Neural progenitor cell (in vitro differentiated cells): ENCODE results near the gene ARHGAP33. TPM values are rescaled to one million over a fixed set of nuclear protein-coding genes. Genes with fewer than 3 reads are reported as not detected.
"Not testable (repeated sequence)": the region's sequence is repeated elsewhere in the genome, so short reads cannot be mapped to it uniquely, and the experiment has no call there.

Source experiments
- DNase-seq: peaks from one replicate; pipeline ENCODE4 v3.0.0-alpha.2; 2016; ENCODE audit warnings: low spot score
- H2AFZ ChIP-seq: fragments of 200-600 bp; sonication (generic); replicated peaks from 2 replicates; pipeline ENCODE4 v1.6.1; 2016; ENCODE audit warnings: antibody characterized with exemption
- H3F3A ChIP-seq: fragments of 200-600 bp; sonication (generic); 2 replicates; pipeline ENCODE4 v1.6.1; 2016; ENCODE audit warnings: antibody characterized with exemption, low read depth
- H3K27ac ChIP-seq: fragments of 200-600 bp; sonication (generic); 2 replicates; pipeline ENCODE4 v1.5.1; 2016; ENCODE audit warnings: mild to moderate bottlenecking
- H3K27me3 ChIP-seq: fragments of 200-600 bp; sonication (generic); 2 replicates; pipeline ENCODE4 v1.6.1; 2016; ENCODE audit warnings: mild to moderate bottlenecking, moderate library complexity
- H3K36me3 ChIP-seq: fragments of 200-600 bp; sonication (generic); 2 replicates; pipeline ENCODE4 v1.5.1; 2016
- H3K4me1 ChIP-seq: fragments of 200-600 bp; sonication (generic); 2 replicates; pipeline ENCODE4 v1.6.1; 2016; ENCODE audit warnings: mixed run types
- H3K4me2 ChIP-seq: fragments of 200-600 bp; sonication (generic); 2 replicates; pipeline ENCODE4 v1.6.1; 2016
- H3K4me3 ChIP-seq: fragments of 200-600 bp; sonication (generic); 2 replicates; pipeline ENCODE4 v1.5.1; 2016
- H3K79me2 ChIP-seq: fragments of 200-600 bp; sonication (generic); 2 replicates; pipeline ENCODE4 v1.6.1; 2016; ENCODE audit warnings: low read depth
- H3K9ac ChIP-seq: fragments of 200-600 bp; sonication (generic); 2 replicates; pipeline ENCODE4 v1.6.1; 2016
- H3K9me3 ChIP-seq: fragments of 200-600 bp; sonication (generic); 2 replicates; pipeline ENCODE4 v1.5.1; 2016; ENCODE audit warnings: low read depth
- H4K20me1 ChIP-seq: fragments of 200-600 bp; sonication (generic); 2 replicates; pipeline ENCODE4 v1.6.1; 2016; ENCODE audit warnings: low read depth
- H3K27ac Mint-ChIP-seq: 3 replicates; pipeline ENCODE4 v1.8.0; 2021; ENCODE audit warnings: mixed read lengths
- H3K27me3 Mint-ChIP-seq: 2 replicates; pipeline ENCODE4 v1.8.0; 2022; ENCODE audit warnings: low read depth, mild to moderate bottlenecking, inconsistent platforms, moderate library complexity, mixed read lengths; ENCODE audit not compliant: insufficient read depth
- H3K36me3 Mint-ChIP-seq: 3 replicates; pipeline ENCODE4 v1.8.0; 2021; ENCODE audit warnings: mixed read lengths
- H3K4me1 Mint-ChIP-seq: 3 replicates; pipeline ENCODE4 v1.8.0; 2021; ENCODE audit warnings: mixed read lengths
- H3K4me3 Mint-ChIP-seq: 3 replicates; pipeline ENCODE4 v1.8.0; 2021; ENCODE audit warnings: mild to moderate bottlenecking, moderate library complexity, mixed read lengths
- H3K9me3 Mint-ChIP-seq: 3 replicates; pipeline ENCODE4 v1.8.0; 2020; ENCODE audit warnings: mixed read lengths
- EZH2 ChIP-seq: fragments of 200-600 bp; sonication (generic); IDR thresholded peaks from 2 replicates; pipeline ENCODE4 v1.6.1; 2017; ENCODE audit warnings: antibody characterized with exemption, mild to moderate bottlenecking, moderate library complexity
- EZH2phosphoT487 ChIP-seq: fragments of 200-600 bp; sonication (generic); IDR thresholded peaks from 2 replicates; pipeline ENCODE4 v1.6.1; 2017; ENCODE audit warnings: antibody characterized with exemption
- total RNA-seq: library from RNA; depleted of rRNA; stranded (reverse); fragments of >200 nt; gene quantifications from 2 replicates; pipeline ENCODE4 v1.2.3, GENCODE V29; 2015; ENCODE audit warnings: low replicate concordance
- TF ChIP-seq, protein P1 (sequence below): fragments of 200-600 bp; sonication (generic); IDR thresholded peaks from 2 replicates; pipeline ENCODE4 v1.5.1; 2017; ENCODE audit warnings: antibody characterized with exemption, mild to moderate bottlenecking

Gene ARHGAP33
- total RNA-seq, 1 donor from 2014 or later, result 6.5 TPM

DNA sequence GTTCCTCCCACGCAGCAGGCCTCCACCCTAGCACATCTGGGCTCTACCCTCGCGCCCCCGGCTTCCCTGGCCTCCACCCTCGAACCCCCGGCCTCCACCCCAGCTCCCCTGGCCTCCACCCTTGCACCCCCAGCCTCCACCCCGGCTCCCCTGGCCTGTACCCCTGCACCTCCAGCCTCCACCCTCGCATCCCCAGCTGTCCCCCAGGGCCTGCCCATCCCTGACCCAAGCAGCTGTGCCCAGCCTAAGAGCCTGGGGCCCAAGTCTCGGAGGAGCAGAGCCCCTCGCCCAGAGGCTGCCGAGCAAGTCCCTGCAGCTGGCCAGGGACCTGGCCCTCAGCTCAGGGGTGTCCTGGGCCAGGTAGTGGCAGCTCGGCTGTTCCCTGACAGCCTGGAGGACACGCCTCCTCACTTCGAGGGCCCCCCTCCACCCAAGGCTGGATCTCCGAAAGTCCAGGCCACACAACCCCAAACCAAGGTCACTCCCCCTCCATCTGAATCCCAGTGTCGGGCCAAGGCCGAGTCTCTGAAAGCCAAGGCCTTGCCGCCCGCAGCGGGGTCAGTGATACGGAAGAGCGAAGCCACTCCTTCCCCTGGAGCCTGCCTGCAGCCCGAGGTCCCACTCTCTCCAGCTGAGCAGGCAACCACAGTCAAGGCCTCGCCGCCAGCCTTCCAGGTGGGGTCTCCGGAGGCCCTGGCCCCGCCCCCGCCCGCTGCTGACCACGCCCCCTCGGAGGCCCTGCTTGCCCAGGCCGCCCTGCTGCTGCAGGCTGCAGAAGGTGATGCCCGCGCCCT is 7.9 kb upstream of the ARHGAP33 start:
- Mint-ChIP-seq H3K9me3 (no peaks in the 10 kb centered on the region), H3K4me3 (no peak overlapping the region), H3K27me3 (peaks cover 2% of the 10 kb centered on the region), H3K36me3 (peaks cover 11% of the 10 kb centered on the region), H3K4me1 (peaks cover 10% of the 10 kb centered on the region), H3K27ac (peak overlapping the region; percentile 86)
- no peak overlapping the region for H2AFZ ChIP-seq
- peaks cover 13% of the 10 kb centered on the region for H4K20me1 ChIP-seq
- H3K4me2 ChIP-seq, result no peak overlapping the region
- no peaks in the 10 kb centered on the region for H3K36me3 ChIP-seq
- no peak overlapping the region for H3K4me3 ChIP-seq
- TF ChIP-seq, protein P1, sequence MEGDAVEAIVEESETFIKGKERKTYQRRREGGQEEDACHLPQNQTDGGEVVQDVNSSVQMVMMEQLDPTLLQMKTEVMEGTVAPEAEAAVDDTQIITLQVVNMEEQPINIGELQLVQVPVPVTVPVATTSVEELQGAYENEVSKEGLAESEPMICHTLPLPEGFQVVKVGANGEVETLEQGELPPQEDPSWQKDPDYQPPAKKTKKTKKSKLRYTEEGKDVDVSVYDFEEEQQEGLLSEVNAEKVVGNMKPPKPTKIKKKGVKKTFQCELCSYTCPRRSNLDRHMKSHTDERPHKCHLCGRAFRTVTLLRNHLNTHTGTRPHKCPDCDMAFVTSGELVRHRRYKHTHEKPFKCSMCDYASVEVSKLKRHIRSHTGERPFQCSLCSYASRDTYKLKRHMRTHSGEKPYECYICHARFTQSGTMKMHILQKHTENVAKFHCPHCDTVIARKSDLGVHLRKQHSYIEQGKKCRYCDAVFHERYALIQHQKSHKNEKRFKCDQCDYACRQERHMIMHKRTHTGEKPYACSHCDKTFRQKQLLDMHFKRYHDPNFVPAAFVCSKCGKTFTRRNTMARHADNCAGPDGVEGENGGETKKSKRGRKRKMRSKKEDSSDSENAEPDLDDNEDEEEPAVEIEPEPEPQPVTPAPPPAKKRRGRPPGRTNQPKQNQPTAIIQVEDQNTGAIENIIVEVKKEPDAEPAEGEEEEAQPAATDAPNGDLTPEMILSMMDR, result no peak
- no peak for TF ChIP-seq EZH2
- no peak for TF ChIP-seq EZH2phosphoT487
- peaks cover 5% of the 10 kb centered on the region for H3K4me1 ChIP-seq
- no peaks in the 10 kb centered on the region for H3K27me3 ChIP-seq
- H3K27ac ChIP-seq, result no peak overlapping the region
- no peak overlapping the region for H3K9ac ChIP-seq
- H3K9me3 ChIP-seq, result no peaks in the 10 kb centered on the region
- no peaks in the 10 kb centered on the region for H3K79me2 ChIP-seq
- no peaks in the 10 kb centered on the region for H3F3A ChIP-seq
- DNase-seq, result peak; percentile 65

DNA sequence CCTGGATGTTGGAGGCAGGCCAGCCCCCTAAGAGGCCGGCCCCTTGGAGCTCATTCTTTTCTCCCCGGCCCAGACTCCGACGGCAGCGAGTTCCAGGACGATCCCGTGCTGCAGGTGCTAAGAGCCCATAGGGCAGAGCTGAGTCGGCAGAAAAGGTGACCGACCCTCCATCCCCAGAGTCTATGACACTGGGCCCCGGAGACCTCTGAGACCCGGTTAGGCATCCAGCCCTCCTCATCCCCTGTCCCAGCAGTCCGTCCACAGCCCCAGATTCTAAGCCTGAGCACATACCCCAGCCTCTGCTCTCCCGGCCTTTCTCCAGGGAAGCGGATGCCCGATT is 7.3 kb upstream of the ARHGAP33 start:
- Histone ChIP-seq H3K79me2 (no peaks in the 10 kb centered on the region), H3K27ac (no peak overlapping the region), H3K4me2 (no peak overlapping the region), H3K36me3 (no peaks in the 10 kb centered on the region), H3K9ac (no peak overlapping the region), H4K20me1 (peaks cover 13% of the 10 kb centered on the region), H3K9me3 (no peaks in the 10 kb centered on the region), H3K4me3 (no peak overlapping the region), H3K27me3 (peaks cover 4% of the 10 kb centered on the region), H2AFZ (no peak overlapping the region), H3K4me1 (peaks cover 5% of the 10 kb centered on the region), H3F3A (no peaks in the 10 kb centered on the region)
- Mint-ChIP-seq H3K27me3 (peaks cover 2% of the 10 kb centered on the region), H3K9me3 (no peaks in the 10 kb centered on the region), H3K4me3 (no peak overlapping the region), H3K4me1 (peaks cover 10% of the 10 kb centered on the region), H3K27ac (no peak overlapping the region), H3K36me3 (peaks cover 11% of the 10 kb centered on the region)
- TF ChIP-seq, protein P1, result no peak
- TF ChIP-seq EZH2phosphoT487 (no peak), EZH2 (no peak)
- DNase-seq, result no peak

DNA sequence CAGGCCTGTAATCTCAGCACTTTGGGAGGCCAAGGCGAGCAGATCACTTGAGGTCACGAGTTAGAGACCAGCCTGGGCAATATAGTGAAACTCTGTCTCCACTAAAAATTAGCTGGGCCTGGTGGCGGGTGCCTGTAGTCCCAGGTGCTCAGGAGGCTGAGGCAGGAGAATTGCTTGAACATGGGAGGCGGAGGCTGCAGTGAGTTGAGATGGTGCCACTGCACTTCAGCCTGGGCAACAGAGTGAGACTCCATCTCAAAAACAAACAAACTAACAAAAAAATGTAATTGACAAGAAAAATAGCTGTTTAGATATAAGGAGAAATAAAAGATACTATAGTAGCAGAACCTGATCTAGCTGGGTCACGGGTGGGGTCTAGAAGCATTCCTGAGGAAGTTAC is 3.0 kb upstream of the ARHGAP33 start:
- not testable (repeated sequence) for H3K9me3 Mint-ChIP-seq, H3K4me3 Mint-ChIP-seq, H3K9ac ChIP-seq, H3K4me2 ChIP-seq, H2AFZ ChIP-seq, H3K79me2 ChIP-seq, H3K27ac ChIP-seq, H3K27me3 Mint-ChIP-seq, H3K27ac Mint-ChIP-seq, DNase-seq, H3K9me3 ChIP-seq, H3K36me3 Mint-ChIP-seq, H3K4me3 ChIP-seq, H3K36me3 ChIP-seq
- Histone ChIP-seq H3F3A (peaks cover 21% of the 10 kb centered on the region), H3K27me3 (peaks cover 22% of the 10 kb centered on the region), H3K4me1 (peaks cover 25% of the 10 kb centered on the region), H4K20me1 (peaks cover 34% of the 10 kb centered on the region)
- peaks cover 31% of the 10 kb centered on the region for H3K4me1 Mint-ChIP-seq

DNA sequence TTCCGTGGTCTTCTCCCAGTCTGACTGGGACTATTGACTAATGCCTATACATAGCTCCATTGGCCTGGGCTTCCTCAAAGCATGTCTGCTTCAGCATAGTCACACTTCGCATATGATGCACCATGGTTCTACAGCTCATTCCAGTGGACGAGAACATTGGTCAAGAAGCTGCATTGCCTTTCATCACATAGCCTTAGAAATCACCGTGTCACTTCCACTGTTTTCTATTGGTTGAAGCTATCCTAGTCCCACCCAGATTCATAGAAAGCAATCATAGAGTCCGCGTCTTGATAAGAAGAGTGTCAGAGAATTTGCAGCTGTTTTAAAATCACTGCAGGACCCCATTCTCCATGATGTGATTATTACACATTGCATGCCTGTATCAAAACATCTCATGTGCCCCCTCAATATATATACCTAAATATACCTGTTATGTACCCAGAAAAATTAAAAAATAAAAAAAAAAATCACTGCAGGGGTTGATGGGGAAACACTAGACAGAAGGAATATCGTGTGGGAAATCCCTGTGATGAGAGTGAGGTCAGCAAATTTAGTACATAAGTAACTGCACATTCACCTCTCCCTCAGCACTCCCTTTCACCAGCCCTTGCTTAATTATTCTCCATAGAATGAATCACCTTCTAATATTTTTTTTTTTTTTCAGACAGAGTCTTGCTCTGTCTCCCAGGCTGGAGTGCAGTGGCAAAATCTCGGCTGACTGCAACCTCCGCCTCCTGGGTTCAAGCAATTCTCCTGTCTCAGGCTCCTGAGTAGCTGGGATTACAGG is 2.2 kb upstream of the ARHGAP33 start:
- peaks cover 23% of the 10 kb centered on the region for H3K4me1 ChIP-seq
- no peaks in the 10 kb centered on the region for H3K79me2 ChIP-seq
- Mint-ChIP-seq H3K27me3 (peaks cover 7% of the 10 kb centered on the region), H3K4me3 (no peak overlapping the region), H3K36me3 (peaks cover 8% of the 10 kb centered on the region), H3K4me1 (peaks cover 27% of the 10 kb centered on the region), H3K27ac (no peak overlapping the region), H3K9me3 (no peaks in the 10 kb centered on the region)
- H3K27me3 ChIP-seq, result peaks cover 22% of the 10 kb centered on the region
- no peaks in the 10 kb centered on the region for H3K9me3 ChIP-seq
- no peaks in the 10 kb centered on the region for H3K36me3 ChIP-seq
- peaks cover 31% of the 10 kb centered on the region for H4K20me1 ChIP-seq
- H3K4me2 ChIP-seq, result no peak overlapping the region
- H3K9ac ChIP-seq, result no peak overlapping the region
- H3K4me3 ChIP-seq, result no peak overlapping the region
- no peak overlapping the region for H2AFZ ChIP-seq
- peaks cover 21% of the 10 kb centered on the region for H3F3A ChIP-seq
- DNase-seq, result no peak
- no peak for TF ChIP-seq EZH2phosphoT487
- TF ChIP-seq, protein P1, result no peak
- TF ChIP-seq EZH2, result no peak
- no peak overlapping the region for H3K27ac ChIP-seq
